GM21529 (cell line): ENCODE measurements around the gene ATP8B2.
"Not testable (repeated sequence)": the region's sequence is repeated elsewhere in the genome, so short reads cannot be mapped to it uniquely, and the experiment has no call there.

Experiments
- ATAC-seq: cut with Tn5 transposase; IDR thresholded peaks from one replicate; pipeline ENCODE4 v1.9.1; 2021; ENCODE audit not compliant: unreplicated experiment

The ATP8B2 gene

DNA sequence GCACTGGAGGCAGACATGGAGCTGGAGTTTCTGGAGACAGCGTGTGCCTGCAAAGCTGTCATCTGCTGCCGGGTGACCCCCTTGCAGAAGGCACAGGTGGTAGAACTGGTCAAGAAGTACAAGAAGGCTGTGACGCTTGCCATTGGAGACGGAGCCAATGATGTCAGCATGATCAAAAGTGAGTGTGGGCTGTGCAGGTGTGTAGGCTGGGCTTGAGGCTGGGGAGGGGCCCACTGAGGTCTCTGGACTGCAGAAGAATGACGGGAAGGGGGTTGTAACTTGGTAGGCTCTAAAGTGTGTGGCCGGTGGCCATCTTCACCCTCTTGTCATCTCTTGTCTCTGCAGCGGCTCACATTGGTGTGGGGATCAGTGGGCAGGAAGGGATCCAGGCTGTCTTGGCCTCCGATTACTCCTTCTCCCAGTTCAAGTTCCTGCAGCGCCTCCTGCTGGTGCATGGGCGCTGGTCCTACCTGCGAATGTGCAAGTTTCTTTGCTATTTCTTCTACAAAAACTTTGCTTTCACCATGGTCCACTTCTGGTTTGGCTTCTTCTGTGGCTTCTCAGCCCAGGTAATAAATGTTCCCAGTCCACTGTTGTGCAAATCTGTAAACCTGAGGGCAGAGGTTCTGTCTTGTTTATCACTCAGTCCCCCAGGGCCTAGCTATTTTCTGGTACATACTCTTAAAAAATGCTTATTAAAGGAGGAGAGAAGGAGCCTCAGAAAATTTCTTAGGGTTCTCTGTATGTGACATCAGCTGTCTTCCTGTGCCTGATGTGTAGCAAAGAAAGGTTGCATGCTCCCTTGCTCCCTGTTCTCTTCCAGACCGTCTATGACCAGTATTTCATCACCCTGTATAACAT is 19.9 kb downstream of the ATP8B2 start:
- ATAC-seq: no peak

DNA sequence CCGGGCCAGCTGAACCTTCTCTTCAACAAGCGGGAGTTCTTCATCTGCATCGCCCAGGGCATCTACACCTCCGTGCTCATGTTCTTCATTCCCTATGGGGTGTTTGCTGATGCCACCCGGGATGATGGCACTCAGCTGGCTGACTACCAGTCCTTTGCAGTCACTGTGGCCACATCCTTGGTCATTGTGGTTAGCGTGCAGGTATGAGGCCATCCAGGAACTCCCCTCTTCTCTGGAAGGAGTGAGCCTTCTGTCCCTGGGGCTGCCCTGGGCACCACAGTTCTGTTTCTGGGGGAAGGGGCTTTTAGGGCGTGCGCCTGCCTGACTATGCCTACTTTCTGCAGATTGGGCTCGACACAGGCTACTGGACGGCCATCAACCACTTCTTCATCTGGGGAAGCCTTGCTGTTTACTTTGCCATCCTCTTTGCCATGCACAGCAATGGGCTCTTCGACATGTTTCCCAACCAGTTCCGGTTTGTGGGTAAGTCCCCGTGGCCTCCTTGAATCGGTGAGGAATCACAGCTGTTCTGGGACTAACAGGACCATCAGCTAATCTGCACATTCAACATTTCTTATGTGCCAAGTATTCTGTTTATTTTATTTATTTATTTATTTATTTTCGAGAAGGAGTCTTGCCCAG is 21.1 kb downstream of the ATP8B2 start:
- no peak for ATAC-seq

DNA sequence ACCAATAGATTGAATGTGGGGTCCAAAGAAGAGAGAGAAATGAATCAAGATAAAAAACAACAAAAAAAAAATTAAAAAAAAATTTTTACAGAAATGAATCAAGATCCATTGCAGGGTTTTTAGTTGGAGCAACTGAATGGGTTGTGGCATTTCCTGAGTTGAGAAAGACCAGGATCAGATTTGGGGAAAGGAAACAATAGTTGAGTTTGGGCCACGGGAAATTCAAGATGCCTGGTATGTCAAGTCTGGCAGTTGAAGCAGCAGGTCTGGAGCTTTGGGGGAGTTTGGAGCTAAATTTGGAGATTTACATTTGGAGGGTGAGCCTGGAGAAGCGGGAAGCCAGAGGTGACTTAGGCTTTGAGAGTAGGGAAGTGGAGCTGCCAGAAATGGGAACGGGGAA is 22.6 kb downstream of the ATP8B2 start:
- no peak for ATAC-seq

DNA sequence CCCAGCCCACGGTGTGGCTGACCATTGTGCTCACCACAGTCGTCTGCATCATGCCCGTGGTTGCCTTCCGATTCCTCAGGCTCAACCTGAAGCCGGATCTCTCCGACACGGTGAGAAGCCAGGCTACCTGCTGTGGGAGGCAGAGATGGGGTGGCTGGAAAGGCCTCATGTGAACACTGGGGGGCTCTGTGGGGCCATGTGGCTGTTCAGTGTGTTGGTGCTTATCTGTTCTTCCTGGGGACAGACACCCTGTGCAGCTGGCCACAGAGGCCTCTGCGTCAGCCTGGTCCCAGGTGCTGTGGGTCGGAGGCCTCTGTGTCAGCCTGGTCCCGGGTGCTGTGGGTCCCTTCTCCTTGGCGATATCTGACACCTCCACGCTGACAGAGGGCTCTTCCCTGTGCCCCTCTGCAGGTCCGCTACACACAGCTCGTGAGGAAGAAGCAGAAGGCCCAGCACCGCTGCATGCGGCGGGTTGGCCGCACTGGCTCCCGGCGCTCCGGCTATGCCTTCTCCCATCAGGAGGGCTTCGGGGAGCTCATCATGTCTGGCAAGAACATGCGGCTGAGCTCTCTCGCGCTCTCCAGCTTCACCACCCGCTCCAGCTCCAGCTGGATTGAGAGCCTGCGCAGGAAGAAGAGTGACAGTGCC is 23.2 kb downstream of the ATP8B2 start:
- ATAC-seq: no peak

DNA sequence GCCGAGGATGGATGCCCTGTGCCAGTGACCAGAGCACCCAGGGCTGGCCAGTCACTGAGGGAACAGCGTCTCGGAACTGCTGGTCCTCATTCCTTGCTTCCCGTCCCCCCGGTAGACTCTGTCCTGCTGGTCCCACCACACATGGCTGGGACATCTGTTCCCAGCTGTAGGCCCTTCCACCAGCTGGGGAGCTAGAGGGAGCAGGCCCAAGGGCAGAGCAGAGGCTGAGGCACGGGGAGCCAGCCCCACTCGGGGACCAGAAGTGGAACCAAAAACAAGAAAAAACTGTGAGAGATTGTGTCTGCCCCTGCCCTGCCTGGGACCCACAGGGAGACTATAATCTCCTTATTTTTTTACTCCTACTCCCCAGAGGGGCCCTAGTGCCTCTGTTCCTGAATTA is 23.8 kb downstream of the ATP8B2 start:
- ATAC-seq: no peak

DNA sequence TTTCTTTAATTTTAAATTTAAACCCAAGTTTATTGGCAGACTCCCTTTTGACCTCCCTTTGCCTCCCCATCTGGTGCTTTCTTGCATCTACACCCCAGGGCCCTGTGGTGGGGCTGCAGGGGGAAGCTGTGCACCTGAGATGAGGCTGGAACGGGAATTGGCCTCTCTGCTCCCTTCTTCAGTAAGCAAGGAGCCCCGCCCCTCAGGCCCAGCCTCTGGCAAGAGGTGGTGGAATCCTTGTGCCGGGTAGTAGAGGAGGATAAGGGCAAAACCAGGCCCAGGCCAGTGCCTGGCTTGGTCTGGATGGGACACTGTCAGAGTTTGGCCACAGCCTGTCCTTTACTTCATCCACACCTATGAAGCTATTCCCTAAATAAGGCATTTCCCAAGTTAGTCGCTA is 25.1 kb downstream of the ATP8B2 start:
- no peak for ATAC-seq

DNA sequence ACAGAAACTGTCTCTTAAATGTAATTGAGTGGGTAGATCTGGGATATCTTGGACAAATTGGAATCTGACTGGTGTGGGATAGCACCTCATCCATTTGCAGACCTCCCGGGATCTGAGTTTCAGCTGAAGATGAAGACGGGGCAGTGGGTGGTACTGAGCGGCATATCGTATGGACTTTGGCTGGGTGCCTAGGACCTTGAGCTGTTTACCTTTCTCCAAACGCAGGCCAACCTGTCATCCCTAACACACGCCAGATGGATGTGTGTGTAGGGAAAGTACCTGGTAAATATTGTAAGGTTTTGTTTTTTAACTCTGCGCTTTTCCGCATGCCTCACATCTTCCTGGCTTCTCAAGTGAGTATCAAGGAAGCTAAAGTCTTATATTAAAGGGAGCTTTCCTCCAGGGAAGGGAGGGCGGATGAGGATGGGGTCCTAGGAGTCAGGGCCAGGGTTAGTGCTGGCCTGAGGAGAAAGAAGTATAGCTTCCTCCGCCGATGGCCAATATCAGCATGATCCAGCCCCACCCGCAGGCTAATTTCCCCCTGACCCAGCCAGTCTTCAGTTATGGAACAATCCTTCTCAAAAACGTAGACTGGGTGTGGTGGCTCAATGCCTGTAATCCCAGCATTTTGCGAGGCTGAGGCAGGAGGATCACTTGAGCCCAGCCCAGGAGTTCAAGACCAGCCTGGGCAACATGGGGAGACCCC is 26.2 kb downstream of the ATP8B2 start:
- ATAC-seq: no peak

DNA sequence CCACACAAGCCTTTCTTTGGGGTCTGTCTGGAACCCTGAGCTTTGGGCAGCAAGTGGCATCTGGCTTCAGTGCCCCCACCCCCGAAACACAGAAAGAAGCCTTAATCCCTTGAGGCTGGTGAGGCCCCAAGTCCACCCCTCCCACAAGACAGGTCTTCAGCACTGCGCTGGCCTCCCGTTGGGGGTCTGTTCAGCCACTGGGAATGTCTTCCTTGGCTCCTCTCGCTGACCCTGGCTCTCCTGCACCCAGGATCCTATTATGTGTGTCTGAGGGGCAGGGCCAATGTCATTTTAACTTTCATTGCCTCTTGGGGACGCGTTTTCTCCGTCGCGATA is 26.9 kb downstream of the ATP8B2 start:
- no peak for ATAC-seq

DNA sequence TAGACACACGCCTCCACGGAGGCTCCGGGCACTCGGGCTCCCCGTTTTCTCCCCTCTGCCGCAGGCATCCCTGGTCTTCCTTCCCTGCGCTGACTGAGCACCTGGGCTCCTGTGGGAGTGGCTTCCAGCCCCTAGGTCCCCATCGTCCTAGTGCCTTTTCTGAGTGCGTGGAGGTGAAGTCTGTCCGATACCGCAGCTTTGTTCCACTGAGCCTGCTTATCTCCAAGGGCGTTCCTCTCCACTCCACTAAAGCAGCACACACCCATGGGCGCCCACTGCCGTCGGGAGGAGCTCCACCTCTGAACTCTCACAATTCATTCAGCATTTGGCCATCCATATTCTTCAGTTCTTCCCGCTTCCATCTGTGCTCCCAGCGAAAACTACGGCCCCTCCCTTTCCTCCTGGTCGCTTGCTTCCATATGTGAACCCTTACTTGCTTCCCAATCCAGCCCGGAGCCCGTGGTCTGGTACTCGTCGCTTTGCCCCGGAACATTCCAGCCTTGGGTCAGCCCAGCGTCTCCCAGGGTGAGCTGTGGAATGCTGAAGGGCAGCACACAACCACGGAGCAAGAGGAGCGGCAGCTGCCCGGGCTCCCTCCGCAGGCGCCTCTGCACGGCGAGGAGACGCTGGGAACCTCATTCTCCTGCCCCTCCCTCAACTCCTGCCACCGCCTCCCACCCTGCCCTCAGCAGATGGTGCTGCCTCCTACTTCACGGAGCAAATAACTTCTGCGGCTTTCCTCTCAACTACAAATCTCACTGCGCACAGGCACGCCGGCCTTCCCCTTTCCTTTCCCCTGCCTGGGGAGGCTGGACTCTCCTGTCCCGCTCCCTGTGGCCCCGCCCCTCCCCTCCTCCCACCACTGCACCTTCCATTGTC is 27.5 kb downstream of the ATP8B2 start:
- no peak for ATAC-seq

DNA sequence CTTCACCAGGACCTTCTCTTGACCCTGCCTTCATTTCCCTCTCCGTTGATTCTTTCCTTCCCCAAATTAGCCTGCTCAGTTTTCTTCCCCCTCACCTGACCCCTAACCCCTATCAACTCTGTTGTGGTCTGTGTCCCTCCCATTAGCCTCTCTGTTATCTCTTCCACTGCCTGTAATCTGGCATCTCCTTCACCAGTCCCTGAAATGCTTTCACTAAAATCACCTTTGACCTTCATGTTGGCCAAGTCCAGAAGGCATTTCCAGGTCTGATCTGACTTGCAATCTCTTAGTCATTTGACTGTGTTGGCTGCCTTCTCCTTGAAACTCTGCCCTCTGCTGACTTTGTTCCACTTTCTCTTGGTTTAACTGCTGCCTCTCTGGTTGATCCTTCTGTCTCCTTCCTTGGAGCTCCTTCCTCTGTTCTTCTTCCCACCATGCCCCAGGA is 28.2 kb downstream of the ATP8B2 start:
- ATAC-seq: no peak

DNA sequence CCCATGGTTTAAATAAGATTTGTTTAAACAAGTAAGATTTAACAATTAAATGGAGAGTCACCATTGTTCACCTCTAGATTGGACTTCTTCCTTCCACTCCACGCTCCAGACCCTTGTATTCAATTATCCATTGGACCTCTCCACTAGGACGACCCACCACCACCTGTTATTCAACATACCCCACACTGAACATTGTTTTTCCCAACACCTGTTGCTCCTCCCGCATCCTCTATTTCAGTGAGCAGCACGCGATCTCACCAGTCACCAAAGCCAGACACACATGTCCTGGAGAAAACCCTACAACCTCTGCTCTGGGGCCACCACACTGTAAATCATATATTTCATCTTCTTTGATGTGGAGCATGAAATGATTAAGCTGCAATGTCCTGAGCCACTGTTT is 28.6 kb downstream of the ATP8B2 start:
- no peak for ATAC-seq

DNA sequence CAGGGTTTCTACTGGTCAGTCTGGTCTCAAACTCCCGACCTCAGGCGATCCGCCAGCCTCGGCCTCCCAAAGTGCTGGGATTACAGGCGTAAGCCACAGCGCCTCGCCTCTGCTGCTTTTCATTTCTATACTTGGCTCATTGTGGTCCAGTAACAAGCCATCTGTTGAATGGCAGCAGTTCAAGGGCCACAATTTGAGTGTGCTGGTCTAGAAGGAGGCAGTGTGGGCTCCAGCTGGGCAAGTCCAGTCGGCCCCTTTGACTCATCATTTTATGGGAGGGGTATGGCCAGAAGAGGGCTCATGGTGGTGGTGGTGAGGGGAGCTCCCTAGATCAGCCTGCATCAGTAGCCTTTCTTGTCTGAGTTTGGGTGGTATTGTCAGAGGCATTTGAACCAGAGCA is 33.2 kb downstream of the ATP8B2 start:
- no peak for ATAC-seq

DNA sequence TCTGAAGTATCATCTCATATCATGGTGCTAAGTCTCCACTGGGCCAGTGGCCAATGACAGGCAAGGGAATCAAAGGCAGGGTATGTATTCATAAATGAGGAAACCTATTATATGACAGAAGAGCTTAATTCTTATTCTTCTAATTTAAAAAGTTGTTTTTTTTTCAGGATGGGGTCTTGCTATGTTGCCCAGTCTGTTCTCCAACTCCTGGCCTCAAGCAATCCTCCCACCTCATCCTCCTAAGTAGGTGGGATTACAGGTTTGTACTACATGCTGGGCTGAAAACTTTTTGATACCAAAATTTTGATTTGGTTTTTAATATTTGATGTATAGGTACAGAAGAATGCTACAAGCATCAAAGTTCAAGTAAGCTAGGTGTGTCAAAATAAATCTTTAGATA is 35.0 kb downstream of the ATP8B2 start:
- ATAC-seq: no peak

DNA sequence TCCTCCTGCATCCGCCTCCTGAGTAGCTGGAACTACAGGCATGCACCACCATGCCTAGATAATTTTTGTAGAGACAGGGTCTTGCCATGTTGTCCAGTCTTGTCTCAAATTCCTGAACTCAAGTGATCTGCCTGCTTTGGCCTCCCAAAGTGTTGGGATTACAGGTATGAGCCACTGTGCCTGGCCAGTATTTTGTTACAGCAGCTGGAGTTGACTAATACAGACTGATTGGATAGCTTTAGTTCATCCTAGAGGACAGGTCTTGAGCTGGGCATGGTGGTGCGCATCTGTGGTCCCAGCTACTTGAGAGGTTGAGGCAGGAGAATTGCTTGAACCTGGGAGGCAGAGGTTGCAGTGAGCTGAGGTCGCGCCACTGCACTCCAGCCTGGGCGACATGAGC is 35.6 kb downstream of the ATP8B2 start:
- ATAC-seq: not testable (repeated sequence)

DNA sequence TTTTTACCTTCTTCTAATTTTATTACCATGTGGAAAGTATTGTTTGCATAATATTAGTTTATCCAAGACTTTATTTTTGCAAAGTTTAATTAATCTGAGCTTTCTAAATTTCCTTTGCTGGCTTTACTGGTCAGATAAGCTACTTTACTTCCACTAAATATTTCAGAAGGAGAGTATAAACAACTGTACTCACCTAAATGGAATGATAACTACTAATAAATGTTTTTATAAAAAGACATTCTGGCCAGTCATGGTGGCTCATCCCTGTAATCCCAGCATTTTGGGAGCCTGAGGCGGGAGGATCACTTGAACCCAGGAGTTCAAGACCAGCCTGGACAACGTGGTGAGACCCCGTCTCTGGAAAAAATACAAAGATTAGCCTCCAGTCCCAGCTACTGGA is 36.0 kb downstream of the ATP8B2 start:
- ATAC-seq: no peak

DNA sequence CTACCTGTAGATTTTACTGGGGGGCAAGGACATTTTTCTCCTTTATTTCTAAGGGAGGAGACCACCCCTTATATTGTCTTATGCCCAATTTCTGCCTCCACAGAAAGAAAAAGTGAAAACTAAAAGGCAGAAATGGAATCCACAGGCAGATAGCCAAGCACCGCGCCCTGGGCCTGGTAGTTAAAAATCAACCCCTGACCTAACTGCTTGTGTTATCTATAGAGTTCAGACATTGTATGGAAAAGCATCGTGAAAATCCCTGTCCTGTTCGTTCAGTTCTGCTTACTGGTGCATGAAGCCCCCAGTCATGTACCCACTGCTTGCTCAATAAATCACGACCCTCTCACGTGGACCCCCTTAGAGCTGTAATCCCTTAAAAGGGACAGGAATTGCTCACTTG is 46.1 kb downstream of the ATP8B2 start:
- no peak for ATAC-seq

DNA sequence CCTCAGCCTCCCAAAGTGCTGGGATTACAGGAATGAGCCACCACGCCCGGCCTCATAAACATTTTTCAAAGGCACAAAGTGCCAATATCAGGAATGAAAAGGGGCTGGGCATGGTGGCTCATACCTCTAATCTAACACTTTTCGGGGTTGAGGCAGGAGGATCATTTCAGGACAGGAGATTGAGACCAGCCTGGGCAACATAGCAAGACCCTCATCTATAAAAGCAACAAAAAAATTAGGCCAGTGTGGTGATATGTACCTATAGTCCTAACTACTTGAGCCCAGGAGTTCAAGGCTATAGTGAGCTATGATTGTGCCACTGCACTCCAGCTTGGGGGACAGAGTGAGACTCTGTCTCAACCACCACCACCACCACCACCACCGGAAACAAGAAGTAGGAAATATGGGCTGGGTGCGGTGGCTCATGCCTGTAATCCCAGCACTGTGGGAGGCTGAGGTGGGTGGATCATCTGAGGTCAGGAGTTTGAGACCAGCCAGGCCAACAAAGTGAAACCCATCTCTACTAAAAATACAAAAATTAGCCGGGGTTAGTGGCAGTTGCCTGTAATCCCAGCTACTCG is 48.5 kb downstream of the ATP8B2 start:
- ATAC-seq: not testable (repeated sequence)

DNA sequence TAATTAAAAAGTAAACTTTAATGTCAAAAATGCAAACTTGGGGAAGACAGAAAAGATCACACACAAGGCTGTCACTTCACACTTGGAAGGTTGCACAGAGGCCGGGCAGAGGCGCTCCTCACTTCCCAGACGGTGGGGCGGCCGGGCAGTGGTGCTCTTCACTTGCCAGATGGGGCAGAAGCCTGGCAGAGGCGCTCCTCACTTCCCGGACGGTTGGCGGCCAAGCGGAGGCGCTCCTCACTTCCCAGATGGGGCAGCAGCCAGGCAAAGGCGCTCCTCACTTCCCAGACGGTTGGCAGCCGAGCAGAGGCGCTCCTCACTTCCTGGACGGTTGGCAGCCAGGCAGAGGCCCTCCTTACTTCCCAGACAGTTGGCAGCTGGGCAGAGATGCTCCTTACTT is 54.0 kb downstream of the ATP8B2 start:
- no peak for ATAC-seq

DNA sequence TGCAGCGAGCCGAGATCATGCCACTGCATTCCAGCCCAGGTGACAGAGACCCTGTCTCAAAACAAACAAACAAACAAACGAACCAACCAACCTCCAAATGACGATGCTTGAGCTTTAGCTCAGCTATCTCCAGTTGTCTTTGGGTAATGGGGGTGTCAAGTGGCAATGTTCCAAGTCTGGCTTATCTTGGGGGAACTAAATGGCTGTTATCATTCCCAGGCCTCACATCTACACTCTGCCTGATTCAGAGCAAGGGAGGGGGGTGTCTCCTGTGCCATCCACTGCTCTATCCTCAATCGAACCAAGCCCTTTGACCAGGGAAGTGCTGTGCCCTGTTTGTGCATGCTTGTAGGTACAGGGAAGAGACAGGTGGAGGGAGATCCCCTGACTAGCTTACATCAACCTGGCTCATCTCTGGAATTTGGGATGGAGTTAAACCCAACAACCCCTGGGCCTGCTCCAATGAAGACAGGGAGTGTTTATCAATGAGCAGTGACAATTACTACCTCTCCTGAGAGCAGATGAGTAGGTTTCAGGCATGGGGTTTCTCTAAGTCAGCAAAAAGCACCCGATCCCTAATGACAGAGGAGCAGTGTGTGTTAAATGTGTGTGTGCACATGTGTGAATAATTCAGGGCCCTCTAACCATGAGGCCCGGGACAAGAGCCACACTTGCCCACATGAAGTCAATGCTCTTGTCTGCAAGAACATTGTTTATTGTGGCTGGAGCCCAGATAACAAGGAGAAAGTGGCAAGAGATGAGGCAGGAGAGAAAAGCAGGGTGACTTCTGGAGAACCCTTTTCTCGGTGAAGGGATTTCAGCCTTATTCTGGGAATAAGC is 59.5 kb downstream of the ATP8B2 start:
- no peak for ATAC-seq
